ENCODE data around the gene PLEKHH1.

The PLEKHH1 gene
- 0.54 to 1.1 reads per million in 2 experiments for total RNA-seq

DNA sequence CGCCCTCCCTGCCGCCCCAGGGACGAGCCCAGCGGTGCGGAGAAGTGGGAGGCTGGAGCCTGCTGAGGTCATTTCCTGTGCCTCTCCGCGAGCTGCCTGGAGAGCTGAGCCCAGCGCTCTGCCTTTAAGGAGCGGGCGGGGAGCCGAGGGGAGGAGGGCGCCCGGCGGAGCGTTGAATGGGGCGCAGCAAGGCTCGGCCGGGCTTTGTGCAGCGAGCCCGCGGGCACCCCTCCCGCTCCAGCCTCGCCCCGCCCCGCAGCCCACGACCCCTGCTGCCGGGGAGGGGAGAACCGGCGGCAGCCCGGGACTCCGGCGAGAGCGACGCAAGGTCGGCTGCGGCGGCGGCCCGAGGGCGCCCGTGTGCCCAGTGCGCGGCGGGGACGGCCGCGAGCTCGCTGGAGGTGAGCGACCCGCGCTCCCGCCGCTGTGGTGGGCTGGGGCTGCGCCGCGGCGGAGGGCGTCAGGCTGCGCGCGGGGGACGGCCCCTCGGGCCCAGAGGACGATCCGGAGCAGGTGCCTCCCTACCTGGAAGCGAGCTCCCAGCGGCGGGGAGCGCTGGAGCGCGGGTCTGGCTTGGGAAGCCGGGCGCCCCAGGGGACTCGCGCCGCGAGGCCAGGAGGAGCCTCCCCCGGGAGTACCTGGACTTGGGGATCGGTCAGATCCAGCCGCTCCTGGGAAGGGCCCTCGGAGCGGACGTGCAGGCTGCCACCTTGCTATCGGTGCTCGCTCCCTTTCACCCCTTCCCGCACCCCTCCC lies at the start of gene PLEKHH1:
Gene PLEKHH1, plus strand, starts transcription at position 293 of the 756 bp plus-strand sequence. CDS start 8,578 bp downstream, outside the sequence.
- DNase-seq (ENCODE audit: low read depth): peak; percentile 17

DNA sequence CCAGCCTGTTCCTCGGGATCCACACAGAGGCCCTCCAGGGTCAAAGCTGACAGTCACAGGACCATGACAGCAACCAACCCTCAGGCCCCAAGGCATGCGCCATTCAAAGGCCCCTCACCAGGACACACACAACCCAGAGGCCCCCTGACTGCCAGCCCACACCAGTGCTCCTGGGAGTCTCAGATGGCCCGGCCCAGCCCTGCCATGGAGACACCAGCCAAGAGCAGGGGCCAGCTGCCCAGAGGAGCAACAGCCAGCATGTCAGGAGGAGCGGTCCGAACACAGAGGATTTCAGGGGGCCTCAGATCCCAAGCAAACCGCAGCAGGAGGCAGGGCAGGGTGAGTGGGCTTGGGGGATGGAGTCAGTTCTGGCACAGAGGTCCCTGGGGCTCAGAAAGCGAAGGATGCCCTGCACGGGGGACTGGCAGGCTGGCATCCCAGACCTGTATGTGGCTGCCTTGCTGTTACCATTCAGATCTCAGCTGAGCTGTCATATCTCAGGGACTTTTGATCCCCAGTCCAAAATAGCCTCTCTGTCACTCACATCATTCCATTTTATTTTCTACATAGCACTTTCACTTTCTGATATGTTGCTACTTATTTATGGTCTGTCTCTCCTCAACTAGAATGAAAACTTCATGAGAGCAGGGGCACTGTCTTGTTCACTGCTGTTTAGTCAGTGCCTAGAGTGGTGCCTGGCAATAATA lies 49.4 kb upstream of the PLEKHH1 start:
- DNase-seq (ENCODE audit: low read depth): no peak

DNA sequence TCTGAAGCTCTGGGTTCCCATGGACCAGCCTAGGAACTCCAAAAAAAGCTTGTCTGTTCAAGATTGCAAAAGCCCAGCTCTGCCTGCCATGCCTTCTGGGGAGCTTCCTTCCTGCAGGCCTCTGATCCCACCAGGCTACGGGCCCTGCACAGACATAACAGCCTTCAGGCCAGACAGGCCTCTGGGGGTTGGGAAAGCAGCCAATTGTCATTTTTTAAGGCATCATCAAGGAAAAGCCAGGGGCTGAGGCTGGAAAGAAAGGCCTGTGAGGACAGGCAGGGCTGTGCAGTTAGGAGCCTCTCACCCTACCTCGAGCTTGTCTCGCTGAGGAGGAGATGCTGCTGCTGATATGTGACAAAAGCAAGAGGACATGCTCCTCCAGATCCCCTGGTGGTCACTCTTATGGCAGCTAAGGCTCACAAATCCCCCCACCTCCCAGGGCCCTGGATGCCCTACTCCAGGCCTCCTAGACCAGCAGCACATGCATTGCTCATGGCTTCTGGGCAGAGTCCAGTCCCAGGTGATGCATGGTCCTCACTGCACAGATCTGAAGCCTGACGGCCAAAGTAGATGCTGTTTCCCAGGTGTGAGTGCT lies 47.5 kb upstream of the PLEKHH1 start:
- no peak for DNase-seq (ENCODE audit: low read depth)

DNA sequence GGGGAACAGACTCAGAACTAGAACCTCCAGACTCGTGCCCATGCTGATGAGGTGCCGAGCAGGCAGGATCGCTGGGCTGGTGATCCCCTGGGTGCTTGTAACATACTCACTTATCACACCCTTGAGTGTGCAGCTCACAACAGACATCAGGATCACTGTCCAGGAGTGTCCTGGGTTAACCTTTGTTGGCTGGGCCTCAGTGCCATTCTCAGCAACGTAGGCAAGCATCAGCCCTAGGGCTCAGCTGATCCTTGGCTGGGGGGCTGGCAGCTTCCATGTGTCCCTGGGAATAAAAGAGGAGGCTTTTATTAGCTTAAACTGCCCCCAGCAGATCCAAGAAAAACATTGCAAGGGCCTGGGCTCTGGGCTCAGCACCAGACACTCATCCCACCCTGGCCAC lies 46.2 kb upstream of the PLEKHH1 start:
- no peak for DNase-seq (ENCODE audit: low read depth)

DNA sequence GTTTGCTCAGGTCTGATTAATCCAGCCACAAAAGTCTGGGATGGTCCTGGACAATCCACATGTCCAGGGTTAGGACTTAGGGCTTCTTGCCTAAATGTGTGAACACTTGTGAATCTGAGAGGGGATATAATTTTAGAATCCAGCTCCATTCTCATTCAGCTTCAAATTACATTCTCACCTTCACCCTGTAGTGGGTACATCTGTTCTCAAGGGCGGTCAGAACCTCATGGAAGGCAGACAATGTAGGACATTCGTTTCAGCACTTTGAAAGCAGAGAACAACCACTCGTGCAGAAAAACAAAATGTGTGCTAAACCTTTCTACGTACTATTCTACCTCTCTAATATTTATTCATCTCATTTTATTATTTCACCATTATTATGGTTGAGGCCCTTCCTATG lies 45.8 kb upstream of the PLEKHH1 start:
- no peak for DNase-seq (ENCODE audit: low read depth)

DNA sequence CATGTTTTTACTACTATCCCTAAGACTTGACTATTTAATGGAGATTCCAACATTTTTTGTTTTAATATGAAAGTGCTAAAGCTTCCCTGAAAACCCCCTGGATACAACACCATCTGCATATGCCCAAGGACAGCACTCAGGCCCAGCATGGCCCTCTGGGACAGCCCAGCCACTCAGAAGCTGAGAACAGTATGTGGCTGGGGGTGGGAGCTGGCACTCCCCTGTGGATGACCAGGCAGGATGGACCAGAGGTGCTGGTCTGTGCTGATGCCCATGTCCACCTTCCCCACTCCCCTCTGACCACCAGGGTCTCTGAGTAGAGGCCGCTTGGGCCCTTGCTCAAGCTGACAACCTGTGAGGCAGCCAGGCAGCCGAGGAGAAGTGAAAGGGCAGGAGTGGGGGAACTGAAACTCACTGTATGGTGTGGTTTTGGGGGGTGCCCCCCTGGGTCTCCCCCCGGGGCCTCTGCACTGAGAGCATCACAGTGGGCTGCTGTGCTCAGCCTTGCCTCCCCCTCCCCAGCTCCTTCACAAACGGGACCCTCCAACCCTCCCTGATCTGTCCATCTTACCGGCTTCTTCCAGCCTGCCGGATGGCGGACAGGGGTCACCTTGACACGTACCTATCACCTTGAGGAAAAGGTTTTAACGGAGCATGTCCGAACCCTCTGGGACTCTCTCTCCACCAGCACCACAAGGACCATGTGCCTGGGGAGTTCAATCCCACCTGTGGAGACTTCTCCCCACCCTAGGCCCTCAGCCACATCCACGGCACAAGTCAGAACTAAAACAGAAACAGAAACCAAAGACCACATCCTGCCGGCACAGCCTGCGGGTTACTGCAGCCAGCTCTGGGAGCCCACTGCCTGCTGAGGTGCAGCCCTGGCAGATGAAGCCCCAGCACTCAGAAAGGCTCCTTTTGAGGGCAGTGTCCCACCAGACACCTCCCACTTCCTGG lies 44.9 kb upstream of the PLEKHH1 start, which contains the start of gene TMEM229B:
Gene TMEM229B, minus strand, starts transcription at position 785 of the 957 bp plus-strand sequence. CDS start 14,798 bp downstream, outside the sequence.
- peak; percentile 49 for DNase-seq (ENCODE audit: low read depth)

DNA sequence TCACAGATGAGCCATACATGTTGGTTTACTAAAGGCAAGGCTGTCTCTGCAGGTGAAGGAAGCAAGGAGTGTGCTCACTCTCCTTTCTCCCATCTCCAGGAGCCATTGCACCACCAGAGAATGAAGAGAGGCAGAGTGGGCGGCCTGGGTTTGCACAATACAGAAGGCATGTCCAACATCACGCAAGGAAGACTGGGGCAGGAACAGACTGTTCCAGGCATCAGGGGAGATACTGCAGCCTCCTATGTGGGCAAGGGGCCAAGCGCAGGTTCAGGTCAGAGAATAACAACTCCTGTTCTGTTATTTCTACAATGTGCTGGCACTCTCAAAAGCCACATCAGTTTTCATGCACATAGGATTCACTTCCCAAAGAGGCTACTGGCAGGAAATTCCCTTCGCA lies 42.9 kb upstream of the PLEKHH1 start:
- no peak for DNase-seq (ENCODE audit: low read depth)

DNA sequence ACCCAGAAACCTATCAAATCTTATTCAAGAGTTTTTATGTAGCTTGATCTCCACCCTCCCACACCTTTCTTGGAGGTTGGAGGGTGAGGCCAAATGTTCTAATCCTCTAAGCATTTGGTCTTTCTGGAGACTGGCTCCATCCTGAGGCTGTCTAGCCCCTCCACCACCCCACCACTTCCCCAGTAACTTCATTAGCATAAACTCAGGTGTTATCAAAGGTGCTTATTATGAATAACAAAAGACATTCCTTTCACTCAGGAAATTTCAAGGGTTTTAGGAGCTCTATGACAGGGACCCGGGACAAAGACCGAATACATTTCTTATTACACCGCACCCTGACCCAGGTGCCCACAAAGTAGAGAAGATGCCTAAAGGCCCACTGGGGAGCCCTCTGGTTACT lies 41.8 kb upstream of the PLEKHH1 start:
- no peak for DNase-seq (ENCODE audit: low read depth)

DNA sequence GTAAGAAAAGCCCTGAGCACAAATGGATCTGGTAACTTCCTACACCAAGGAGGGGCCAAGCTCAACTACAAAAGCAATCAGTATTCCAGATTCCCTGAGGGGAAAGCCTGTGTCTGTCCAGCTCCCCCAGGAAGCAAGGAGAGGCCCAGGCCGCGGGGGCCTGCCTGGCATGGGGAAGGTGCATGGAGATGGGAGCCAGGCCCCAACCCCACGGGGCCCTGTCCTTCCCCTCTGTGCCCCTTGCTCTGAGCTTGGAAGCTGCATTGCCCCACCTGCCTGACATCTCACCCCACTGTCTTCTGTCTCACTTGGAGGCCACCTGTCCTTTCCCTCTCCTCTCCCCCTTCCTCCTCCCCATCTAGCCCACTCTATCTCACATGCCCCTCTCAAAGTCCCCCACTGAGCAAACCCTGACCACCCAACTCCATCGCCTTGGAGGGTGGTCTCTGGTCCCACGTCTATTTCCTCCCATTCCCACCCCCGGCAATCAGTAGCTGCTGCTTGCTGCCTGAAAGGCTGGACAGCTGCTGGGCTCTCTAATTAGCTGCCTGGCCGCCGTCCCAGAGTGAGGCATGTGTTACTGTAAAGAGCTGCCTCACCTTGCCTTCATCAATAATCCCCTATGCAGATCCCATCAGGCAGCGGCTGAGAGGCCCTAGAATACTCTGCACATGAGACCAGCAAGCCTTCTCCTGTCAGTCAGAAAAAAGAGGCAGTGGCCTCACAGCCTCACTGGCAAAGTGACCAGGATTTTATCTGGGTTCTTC lies 41.2 kb upstream of the PLEKHH1 start:
- no peak for DNase-seq (ENCODE audit: low read depth)

DNA sequence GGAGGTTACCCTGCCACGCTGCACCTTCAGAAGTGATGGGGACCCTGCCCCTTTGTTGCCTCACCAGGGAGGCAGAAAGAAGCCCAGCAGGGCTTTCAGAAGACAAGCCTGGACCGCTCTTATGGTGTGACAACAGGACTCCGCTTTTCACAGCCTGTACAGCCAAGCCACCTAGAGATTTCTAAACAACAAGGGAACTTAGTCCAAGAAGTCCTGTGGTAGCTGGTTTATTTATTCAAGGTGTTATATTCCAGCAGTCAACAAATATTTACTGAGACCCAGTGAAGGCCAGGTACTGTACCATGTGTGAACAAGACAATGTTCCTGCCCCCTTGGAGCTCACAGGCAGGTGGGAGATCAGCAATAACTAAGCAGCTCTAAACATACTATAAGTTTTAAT lies 40.6 kb upstream of the PLEKHH1 start:
- DNase-seq (ENCODE audit: low read depth): no peak

DNA sequence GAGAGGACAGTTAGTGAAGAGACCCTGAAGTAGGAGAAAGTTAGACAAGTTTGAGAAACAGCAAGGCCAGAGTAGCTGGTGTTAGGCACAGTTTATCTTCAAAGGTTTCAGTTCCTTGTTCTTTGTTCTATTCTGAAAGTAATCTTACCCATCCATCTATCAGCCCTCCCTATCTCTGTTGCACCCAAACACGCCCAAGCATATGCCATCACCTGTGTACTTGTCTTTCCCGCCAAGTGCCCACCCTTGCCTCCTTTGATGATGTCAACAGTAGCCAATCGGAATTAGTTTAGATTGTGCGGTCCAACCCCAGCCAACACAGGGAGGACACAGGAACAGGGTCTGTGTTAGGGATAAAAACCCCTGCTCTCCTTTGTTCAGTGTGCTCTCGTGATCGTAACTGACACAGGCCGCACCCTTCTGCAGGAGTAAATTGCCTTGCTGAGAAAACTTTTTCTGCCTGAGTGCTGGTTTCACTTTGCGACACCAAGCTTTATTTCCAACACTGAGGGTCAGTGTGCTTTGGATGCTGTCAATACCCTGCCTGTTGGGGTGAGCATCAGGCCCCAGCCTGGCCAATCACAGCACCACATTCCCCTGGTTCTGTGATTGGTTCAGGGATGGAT lies 39.9 kb upstream of the PLEKHH1 start:
- no peak for DNase-seq (ENCODE audit: low read depth)

DNA sequence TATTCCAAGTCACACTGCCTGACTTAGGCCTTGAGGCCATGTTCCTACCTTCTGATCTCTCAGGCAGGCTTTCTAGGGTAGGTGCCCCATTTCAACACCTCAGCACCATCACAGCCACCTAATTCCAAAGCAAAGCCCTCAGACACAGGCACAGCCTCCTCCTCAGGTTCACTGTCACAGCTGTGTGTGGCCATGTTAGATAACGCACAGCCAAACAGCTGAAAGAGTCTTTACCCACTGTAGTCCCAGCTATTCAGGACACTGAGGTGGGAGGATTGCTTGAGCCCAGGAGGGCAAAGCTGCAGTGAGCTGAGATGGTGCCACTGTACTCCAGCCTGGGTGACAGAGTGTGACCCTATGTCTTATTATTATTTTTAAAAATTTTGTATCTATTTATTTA lies 37.3 kb upstream of the PLEKHH1 start:
- DNase-seq (ENCODE audit: low read depth): no peak

DNA sequence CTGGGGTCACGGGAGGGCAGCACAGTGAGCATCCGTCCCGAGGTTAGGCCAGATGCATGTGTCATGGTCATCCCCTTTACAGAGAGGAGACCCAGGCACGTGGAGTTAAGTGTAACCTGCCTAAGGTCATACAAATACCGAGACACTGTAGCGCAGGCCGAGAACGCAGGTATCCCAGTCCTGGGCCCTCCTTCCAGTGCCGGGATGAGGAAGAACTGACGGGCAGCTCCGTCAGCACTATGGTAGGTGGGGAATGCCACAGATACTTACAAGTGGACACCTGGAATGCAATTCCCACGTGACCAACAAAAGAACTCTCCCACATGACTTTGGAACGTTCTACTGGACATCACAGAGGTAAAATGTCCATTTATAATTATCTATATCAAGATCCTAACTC lies 35.9 kb upstream of the PLEKHH1 start:
- no peak for DNase-seq (ENCODE audit: low read depth)

DNA sequence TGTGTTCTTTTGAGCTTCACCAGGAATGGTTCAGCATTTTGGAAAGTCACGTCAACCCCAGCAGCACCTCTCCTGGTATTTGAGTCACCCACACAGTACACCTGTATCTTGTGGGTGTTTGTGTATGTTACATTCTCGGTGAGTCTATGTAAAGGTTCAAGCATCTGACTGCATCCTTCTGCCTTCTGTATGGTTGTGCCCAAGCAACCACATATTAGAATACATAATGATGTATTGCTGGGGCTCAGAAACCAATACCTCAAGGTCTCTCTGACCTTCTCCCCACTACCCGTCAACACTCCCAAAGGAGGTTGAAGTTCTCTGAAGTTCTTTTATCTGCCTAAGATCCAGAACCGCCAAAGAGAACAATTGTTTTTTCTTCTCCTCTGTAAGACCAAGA lies 35.4 kb upstream of the PLEKHH1 start:
- DNase-seq (ENCODE audit: low read depth): no peak

DNA sequence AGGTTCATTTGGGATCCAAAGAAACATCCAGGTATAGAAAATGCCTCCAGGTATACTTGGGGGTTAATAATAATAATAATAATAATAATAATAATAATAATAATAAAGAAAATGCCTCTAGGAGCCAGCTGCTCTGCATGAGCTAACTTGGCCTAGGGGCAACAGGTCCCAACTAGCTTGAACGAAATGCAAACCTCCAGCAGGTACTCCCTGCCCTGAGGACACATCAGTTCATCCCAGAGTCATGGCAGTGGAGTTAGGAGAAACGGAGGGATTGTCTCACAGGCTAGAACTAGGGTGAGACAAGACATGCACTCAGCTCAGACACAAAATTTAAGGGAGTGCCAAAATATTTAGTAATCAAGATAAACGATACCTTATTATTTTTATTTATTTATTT lies 32.1 kb upstream of the PLEKHH1 start:
- no peak for DNase-seq (ENCODE audit: low read depth)

DNA sequence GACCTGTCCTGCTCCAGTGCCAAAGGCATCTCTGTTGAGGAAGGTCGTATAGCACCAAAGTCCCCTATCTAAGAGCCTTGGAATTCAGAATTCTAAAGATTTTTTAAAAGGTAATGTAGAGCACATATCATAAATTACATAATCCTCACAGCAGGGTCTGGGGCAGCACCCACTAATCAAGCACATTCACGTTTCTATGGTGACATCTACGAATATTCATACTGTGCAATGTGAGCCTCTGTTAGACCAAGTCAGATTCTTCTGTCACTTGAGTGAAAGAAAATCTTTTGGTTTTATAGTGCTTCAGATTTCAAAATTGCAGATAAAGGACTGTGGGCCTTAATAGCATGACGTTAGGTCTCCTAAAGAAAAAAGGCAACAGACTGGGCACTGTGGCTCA lies 31.4 kb upstream of the PLEKHH1 start:
- no peak for DNase-seq (ENCODE audit: low read depth)

DNA sequence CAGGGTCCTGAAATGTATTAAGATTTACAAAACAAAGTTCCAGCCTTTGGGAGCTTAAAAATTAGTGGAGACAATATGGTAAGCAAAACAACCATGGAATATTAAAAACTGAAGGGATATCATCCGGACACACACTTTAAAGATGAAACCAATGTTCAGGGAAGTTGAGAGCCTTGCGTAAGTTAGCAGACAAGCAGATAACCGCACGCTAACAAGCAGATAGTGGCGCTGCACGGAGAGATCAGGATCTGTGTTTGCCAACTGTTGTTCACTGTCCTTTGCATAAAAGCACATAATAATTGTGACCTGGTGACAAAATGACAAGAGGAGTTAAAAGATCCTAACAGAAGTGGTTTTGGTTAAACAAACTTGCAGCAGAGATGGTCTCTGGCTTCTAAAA lies 30.2 kb upstream of the PLEKHH1 start:
- DNase-seq (ENCODE audit: low read depth): no peak

DNA sequence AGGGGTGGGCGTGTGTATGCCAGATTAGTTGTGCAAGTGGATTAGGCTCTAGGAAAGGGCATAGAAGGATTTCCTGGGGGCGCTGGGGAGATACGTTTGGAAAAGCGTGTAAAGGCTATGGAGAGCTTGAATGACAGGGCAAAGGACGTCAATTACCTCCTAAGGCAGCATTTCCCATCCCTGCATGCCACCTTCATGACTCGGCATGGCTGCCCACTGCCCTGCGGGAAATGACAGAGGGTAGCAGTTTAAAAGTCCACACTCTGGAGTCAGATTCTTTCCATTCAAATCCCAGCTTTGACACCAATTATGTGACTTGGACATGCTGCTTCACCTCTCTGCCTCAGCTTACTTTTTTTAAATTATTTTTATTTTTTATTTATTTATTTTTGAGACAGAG lies 29.8 kb upstream of the PLEKHH1 start:
- DNase-seq (ENCODE audit: low read depth): no peak

DNA sequence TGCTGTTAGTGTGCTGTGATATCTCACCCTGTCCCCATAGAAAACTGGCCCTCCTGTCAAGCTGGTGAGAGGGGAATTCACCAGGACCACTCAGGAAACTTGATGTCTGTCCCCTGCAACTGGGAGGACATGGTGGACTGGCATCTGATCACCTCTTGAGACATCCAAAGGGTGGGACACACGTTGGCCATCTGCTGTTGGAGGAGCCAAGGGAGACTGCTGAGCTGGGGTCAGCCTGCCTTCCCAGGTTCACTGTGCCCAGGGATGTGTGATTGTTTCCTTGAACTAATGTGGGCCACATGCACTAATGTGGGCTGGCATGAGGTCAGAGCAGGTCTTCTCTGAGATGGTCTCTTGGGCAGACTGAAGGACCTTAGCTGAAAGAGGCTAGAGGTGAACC lies 27.8 kb upstream of the PLEKHH1 start:
- DNase-seq (ENCODE audit: low read depth): no peak

DNA sequence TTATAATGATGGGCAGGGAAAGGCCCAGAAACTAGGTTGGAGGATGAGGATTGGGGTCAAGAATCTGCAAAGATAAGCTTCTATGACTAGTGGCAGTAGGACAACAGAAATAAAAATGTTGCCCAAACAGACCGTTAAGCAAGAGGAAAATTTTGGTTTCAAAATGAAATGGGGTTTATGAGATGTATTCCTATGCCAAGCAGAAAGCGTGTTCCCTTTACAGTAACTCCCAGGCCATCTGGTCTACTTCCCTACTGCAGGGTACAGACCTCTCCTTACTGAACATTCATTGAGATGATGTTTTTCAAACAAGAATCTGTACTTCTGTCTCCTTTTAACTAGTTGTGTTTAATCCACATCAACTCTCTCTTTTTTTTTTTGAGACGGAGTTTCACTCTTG lies 24.1 kb upstream of the PLEKHH1 start:
- DNase-seq (ENCODE audit: low read depth): no peak

DNA sequence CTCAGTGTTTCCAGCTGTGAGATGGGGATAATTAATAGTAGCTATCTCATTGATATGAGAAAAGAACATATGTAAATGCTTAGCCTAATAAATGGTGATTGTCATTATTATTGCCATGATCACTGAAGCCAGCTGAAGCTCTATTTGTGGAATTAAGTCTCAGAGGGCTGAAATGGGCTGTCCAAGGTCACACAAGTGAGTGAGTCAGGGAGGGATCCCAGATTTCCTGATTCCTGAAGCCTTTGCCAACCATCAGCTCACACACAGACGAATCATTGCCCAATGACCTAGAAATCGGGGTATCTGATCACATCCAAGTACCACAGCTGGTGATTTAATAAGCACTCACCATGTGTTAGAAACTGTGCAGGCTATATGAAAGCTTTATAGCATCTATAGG lies 23.0 kb upstream of the PLEKHH1 start:
- no peak for DNase-seq (ENCODE audit: low read depth)

Measured in T follicular helper cell (primary cell).